Measurements from ENCODE around the gene NELFB.

DNA sequence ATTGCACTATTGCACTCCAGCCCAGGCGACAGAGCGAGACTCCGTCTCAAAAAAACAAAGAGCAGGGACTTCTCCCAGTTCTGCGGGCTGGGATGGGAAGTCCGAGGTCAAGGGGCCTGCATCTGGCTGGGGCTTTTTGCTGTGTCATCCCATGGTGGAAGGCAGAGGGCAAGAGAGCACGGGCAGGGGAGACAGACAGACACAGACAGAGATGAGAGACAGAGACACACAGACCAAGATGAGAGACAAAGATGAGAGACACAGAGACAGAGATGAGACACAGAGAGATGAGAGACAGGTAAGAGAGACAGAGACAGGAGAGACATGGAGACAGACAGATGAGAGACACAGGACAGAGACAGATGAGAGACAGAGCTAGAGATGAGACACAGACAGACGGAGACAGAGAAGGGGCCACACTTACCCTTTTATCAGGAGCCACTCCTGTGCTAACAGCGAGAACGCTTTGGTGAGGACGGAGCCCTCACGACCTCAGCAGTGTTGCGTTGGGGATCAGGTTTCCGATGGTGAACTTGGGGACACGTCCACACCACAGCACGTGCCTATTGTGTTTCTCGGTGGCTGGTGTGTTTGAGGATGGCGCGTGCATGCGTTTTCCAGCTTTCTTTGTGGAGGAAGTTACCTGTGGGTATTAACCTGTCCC is 13.5 kb downstream of the NELFB start:
- TF ChIP-seq, protein P1, sequence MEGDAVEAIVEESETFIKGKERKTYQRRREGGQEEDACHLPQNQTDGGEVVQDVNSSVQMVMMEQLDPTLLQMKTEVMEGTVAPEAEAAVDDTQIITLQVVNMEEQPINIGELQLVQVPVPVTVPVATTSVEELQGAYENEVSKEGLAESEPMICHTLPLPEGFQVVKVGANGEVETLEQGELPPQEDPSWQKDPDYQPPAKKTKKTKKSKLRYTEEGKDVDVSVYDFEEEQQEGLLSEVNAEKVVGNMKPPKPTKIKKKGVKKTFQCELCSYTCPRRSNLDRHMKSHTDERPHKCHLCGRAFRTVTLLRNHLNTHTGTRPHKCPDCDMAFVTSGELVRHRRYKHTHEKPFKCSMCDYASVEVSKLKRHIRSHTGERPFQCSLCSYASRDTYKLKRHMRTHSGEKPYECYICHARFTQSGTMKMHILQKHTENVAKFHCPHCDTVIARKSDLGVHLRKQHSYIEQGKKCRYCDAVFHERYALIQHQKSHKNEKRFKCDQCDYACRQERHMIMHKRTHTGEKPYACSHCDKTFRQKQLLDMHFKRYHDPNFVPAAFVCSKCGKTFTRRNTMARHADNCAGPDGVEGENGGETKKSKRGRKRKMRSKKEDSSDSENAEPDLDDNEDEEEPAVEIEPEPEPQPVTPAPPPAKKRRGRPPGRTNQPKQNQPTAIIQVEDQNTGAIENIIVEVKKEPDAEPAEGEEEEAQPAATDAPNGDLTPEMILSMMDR (IDR thresholded peaks at IDR 0.05; ENCODE audit: low read depth, low read length) = no peak
- TF ChIP-seq EZH2phosphoT487 (IDR thresholded peaks at IDR 0.05; ENCODE audit: low read depth) = no peak

All from OCI-LY3 (cell line).